HepG2 (cell line): Measurements from ENCODE around the gene MDM4. TPM values are rescaled to one million over a fixed set of nuclear protein-coding genes. Genes with fewer than 3 reads are reported as not detected.
A peak's percentile ranks its signal among the peaks of the same experiment; 100 is the strongest.

Source experiments
- ATF7-NPFF ChIP-seq: sonication (generic); formaldehyde crosslinking; IDR thresholded peaks from 2 replicates; pipeline ENCODE4 v1.8.1; 2023; ENCODE audit warnings: mild to moderate bottlenecking, low read depth, missing genetic modification reagents, moderate library complexity
- ATM ChIP-seq: fragments of 450-650 bp; IDR thresholded peaks from 2 replicates; pipeline ENCODE4 v1.7.1; 2017; ENCODE audit warnings: mild to moderate bottlenecking, borderline replicate concordance
- BCL6 ChIP-seq: IDR thresholded peaks from 2 replicates; pipeline ENCODE4 v1.6.1; 2016; ENCODE audit warnings: missing genetic modification reagents, missing compliant biosample characterization
- CREM ChIP-seq, 2 experiments: sonication (generic) in 1 of 2; formaldehyde crosslinking in 1 of 2; IDR thresholded peaks; 2 replicates each; pipeline versions ENCODE4 v1.4.0 to v1.6.1; 2016 to 2020; ENCODE audit warnings: antibody characterized with exemption in 1 of 2, mild to moderate bottlenecking in 1 of 2, missing genetic modification reagents in 1 of 2
- JUN ChIP-seq: sonication (generic); formaldehyde crosslinking; IDR thresholded peaks from 2 replicates; pipeline ENCODE4 v1.4.0; 2020; ENCODE audit warnings: mild to moderate bottlenecking, missing genetic modification reagents
- MED1 ChIP-seq: sonication (generic); formaldehyde crosslinking; IDR thresholded peaks from 2 replicates; pipeline ENCODE4 v1.4.0; 2020; ENCODE audit warnings: missing genetic modification reagents
- ZC3H4 ChIP-seq: sonication (generic); formaldehyde crosslinking; IDR thresholded peaks from 2 replicates; pipeline ENCODE4 v1.4.0; 2020; ENCODE audit warnings: missing genetic modification reagents, borderline replicate concordance
- ZNF205 ChIP-seq: IDR thresholded peaks from 2 replicates; pipeline ENCODE4 v1.6.1; 2018; ENCODE audit warnings: missing biosample characterization, missing genetic modification reagents
- ZNF235 ChIP-seq: sonication (generic); formaldehyde crosslinking; IDR thresholded peaks from 2 replicates; pipeline ENCODE4 v1.8.1; 2023; ENCODE audit warnings: mild to moderate bottlenecking, missing genetic modification reagents, borderline replicate concordance
- ZNF652 ChIP-seq: IDR thresholded peaks from 2 replicates; pipeline ENCODE4 v1.6.1; 2016; ENCODE audit warnings: low read depth, borderline replicate concordance
- polyA plus RNA-seq, 8 experiments: library from polyadenylated mRNA; depleted of rRNA in 3 of 8; stranded (reverse) in 7 of 8; unstranded in 1 of 8; fragments of >200 nt; fragmentation: Illumina TruSeq in 4 of 8; extraction: Trizol in 4 of 8; gene quantifications; 2 replicates each; pipeline versions ENCODE4 v1.2.1 to v1.2.3, GENCODE V29; 2011 to 2016; ENCODE audit warnings: low read depth in 4 of 8, missing spikeins in 1 of 8, mixed read lengths in 1 of 8; ENCODE audit not compliant: insufficient read depth in 1 of 8
- total RNA-seq, 5 experiments: library from RNA; depleted of rRNA; stranded (reverse); fragments of >200 nt; fragmentation: Illumina TruSeq; extraction: Trizol; gene quantifications; 2 replicates each; pipeline ENCODE4 v1.2.3, GENCODE V29; 2016; ENCODE audit warnings: low read depth in 1 of 5
- TF ChIP-seq, protein P1 (sequence below): sonication (generic); formaldehyde crosslinking; IDR thresholded peaks from 2 replicates; pipeline ENCODE4 v1.4.0; 2020; ENCODE audit warnings: mild to moderate bottlenecking, missing genetic modification reagents
- TF ChIP-seq, protein P2 (sequence below): IDR thresholded peaks from 2 replicates; pipeline ENCODE4 v1.6.1; 2016; ENCODE audit warnings: missing genetic modification reagents, missing compliant biosample characterization
- TF ChIP-seq, protein P3 (sequence below): sonication (generic); formaldehyde crosslinking; conservative IDR thresholded peaks from 2 replicates; pipeline ENCODE4 v1.4.0; 2020; ENCODE audit warnings: mild to moderate bottlenecking, missing genetic modification reagents, moderate library complexity
- TF ChIP-seq, protein P4 (sequence below): sonication (generic); formaldehyde crosslinking; IDR thresholded peaks from 2 replicates; pipeline ENCODE4 v1.8.0; 2022; ENCODE audit warnings: mild to moderate bottlenecking, missing genetic modification reagents; ENCODE audit not compliant: insufficient replicate concordance
- TF ChIP-seq, protein P5 (sequence below), 2 experiments: sonication (generic) in 1 of 2; formaldehyde crosslinking in 1 of 2; IDR thresholded peaks; 2 replicates each; pipeline versions ENCODE4 v1.4.0 to v1.6.1; 2016 to 2020; ENCODE audit warnings: borderline replicate concordance in 1 of 2, low read depth in 1 of 2, mild to moderate bottlenecking in 1 of 2, missing genetic modification reagents in 1 of 2

The MDM4 gene
- total and polyA plus RNA-seq, 2 of the 13 experiments (the other 11 are each of a cell fraction or from before 2014, with no cell fraction given) = 14.9 to 19.0 TPM

DNA sequence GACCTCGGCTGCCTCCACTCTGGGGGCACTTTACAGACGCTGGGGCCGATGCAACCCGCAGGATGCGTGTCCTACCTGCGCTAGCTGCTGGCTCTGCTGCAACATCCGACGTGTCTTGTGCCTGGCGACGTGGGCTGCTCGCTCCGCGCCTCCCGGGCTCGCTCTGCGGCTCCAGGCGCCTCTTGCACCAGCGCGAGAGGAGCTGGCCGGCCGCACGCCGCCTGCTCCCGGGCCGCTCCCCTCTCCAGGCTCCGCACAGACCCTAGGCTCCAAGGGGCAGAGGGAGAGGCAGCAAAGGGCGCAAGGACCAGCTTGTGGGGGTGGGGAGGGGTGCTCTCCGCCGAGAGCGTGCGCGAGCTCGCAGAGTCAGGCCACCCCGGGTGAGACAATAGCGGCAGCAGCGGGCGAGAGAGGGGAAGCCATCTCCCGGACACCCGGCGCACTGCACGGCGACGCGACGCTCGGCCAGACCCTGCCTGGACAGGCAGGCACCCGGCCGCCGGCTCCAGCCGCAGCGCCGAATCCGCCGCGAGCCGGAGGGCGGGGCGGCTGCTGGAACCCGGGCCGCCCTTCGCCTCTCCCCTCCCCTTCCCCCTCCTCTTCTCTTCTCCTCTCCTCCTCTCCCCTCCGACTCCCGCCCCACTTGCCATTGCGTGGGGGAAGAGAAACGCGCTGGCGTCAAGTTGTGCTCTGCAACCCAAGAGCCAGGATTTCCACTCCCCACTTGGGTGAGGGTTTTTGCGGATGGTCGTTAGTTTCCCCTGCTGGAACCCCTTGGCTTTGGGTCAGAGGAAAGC lies 21.7 kb upstream of the MDM4 start, which contains the start of gene PIK3C2B (continued):
- TF ChIP-seq ZNF652 (CRISPR knock-in tag) (no peak), ATF7-NPFF (CRISPR knock-in tag) (no peak; the same call in 1 of the 2 replicates), ATM (no peak), ZNF235 (CRISPR knock-in tag) (0 out of 2 replicates have a peak, but pooled peaks have one; percentile 83), ZC3H4 (CRISPR knock-in tag) (0 out of 2 replicates have a peak, but pooled peaks have one; percentile 8), ZNF205 (CRISPR knock-in tag) (peak; percentile 59; the same call in 1 of the 2 replicates), JUN (no peak), BCL6 (peak; percentile 77; the same call in 1 of the 2 replicates), MED1 (CRISPR knock-in tag) (peak; percentile 68), CREM (IDR thresholded peaks at IDR 0.05) (no peak), CREM (CRISPR knock-in tag; IDR thresholded peaks at IDR 0.05) (no peak)
- TF ChIP-seq, protein P1, sequence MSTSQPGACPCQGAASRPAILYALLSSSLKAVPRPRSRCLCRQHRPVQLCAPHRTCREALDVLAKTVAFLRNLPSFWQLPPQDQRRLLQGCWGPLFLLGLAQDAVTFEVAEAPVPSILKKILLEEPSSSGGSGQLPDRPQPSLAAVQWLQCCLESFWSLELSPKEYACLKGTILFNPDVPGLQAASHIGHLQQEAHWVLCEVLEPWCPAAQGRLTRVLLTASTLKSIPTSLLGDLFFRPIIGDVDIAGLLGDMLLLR (CRISPR knock-in tag) = peak; percentile 82; the same call in 1 of the 2 replicates
- TF ChIP-seq, protein P2, sequence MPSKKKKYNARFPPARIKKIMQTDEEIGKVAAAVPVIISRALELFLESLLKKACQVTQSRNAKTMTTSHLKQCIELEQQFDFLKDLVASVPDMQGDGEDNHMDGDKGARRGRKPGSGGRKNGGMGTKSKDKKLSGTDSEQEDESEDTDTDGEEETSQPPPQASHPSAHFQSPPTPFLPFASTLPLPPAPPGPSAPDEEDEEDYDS = peak; percentile 28; the same call in 1 of the 2 replicates
- TF ChIP-seq, protein P3, sequence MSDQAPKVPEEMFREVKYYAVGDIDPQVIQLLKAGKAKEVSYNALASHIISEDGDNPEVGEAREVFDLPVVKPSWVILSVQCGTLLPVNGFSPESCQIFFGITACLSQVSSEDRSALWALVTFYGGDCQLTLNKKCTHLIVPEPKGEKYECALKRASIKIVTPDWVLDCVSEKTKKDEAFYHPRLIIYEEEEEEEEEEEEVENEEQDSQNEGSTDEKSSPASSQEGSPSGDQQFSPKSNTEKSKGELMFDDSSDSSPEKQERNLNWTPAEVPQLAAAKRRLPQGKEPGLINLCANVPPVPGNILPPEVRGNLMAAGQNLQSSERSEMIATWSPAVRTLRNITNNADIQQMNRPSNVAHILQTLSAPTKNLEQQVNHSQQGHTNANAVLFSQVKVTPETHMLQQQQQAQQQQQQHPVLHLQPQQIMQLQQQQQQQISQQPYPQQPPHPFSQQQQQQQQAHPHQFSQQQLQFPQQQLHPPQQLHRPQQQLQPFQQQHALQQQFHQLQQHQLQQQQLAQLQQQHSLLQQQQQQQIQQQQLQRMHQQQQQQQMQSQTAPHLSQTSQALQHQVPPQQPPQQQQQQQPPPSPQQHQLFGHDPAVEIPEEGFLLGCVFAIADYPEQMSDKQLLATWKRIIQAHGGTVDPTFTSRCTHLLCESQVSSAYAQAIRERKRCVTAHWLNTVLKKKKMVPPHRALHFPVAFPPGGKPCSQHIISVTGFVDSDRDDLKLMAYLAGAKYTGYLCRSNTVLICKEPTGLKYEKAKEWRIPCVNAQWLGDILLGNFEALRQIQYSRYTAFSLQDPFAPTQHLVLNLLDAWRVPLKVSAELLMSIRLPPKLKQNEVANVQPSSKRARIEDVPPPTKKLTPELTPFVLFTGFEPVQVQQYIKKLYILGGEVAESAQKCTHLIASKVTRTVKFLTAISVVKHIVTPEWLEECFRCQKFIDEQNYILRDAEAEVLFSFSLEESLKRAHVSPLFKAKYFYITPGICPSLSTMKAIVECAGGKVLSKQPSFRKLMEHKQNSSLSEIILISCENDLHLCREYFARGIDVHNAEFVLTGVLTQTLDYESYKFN = no peak; the same call in 1 of the 2 replicates
- TF ChIP-seq, protein P4, sequence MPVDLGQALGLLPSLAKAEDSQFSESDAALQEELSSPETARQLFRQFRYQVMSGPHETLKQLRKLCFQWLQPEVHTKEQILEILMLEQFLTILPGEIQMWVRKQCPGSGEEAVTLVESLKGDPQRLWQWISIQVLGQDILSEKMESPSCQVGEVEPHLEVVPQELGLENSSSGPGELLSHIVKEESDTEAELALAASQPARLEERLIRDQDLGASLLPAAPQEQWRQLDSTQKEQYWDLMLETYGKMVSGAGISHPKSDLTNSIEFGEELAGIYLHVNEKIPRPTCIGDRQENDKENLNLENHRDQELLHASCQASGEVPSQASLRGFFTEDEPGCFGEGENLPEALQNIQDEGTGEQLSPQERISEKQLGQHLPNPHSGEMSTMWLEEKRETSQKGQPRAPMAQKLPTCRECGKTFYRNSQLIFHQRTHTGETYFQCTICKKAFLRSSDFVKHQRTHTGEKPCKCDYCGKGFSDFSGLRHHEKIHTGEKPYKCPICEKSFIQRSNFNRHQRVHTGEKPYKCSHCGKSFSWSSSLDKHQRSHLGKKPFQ = peak; percentile 57
- TF ChIP-seq, protein P5, sequence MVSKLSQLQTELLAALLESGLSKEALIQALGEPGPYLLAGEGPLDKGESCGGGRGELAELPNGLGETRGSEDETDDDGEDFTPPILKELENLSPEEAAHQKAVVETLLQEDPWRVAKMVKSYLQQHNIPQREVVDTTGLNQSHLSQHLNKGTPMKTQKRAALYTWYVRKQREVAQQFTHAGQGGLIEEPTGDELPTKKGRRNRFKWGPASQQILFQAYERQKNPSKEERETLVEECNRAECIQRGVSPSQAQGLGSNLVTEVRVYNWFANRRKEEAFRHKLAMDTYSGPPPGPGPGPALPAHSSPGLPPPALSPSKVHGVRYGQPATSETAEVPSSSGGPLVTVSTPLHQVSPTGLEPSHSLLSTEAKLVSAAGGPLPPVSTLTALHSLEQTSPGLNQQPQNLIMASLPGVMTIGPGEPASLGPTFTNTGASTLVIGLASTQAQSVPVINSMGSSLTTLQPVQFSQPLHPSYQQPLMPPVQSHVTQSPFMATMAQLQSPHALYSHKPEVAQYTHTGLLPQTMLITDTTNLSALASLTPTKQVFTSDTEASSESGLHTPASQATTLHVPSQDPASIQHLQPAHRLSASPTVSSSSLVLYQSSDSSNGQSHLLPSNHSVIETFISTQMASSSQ (IDR thresholded peaks at IDR 0.05; ENCODE audit: low read depth) = no peak
- TF ChIP-seq, protein P5 (CRISPR knock-in tag; IDR thresholded peaks at IDR 0.05; ENCODE audit: borderline replicate concordance) = peak; percentile 38; the same call in 1 of the 2 replicates
